ENCODE results near the gene TRIM52.
"Not testable (repeated sequence)": the region's sequence is repeated elsewhere in the genome, so short reads cannot be mapped to it uniquely, and the experiment has no call there.

Gene TRIM52

DNA sequence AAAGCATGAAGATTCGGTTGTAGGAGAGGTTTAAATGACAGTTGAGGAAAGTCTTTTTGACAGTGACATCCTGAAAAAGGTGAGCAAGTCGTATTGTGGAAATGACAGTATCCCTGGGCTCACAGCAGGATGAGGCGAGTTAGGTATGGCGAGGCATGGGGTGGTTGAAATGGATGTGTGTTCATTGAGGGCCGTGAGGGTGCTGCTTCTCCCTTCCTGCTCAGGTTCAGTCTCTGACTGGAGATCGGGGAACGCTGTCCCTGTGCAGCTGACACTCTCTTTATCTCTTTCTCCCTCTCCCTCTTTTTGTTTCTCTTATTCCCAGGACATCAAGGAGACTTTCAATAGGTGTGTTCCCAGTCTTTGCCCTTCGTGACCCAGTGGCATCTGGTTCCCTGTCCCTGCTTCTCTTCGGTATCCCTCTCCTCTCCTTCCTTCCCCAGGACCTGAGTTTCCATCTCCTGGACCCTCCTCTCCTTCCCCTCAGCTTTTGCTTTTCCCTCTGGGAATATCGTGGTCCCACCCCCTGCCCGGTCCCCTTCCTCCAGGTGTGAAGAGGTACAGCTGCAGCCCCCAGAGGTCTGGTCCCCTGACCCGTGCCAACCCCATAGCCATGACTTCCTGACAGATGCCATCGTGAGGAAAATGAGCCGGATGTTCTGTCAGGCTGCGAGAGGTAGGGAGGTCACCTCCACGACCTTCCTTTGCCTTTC is 27.7 kb downstream of the TRIM52 start:
- DNase-seq (ENCODE audit: low spot score): no peak

DNA sequence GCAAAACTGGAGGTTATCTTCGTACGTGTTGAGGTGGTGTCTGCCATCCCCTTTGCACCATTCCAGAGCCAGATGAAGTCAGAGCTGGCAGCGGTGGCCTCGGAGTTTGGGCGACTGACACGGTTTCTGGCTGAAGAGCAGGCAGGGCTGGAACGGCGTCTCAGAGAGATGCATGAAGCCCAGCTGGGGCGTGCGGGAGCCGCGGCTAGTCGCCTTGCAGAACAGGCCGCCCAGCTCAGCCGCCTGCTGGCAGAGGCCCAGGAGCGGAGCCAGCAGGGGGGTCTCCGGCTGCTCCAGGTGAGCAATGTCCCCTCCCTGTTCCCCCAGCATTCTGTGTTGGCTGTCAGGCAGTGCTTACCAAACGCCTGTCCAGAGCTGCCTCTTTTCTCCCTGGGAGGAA is 28.4 kb downstream of the TRIM52 start:
- no peak for DNase-seq (ENCODE audit: low spot score)

DNA sequence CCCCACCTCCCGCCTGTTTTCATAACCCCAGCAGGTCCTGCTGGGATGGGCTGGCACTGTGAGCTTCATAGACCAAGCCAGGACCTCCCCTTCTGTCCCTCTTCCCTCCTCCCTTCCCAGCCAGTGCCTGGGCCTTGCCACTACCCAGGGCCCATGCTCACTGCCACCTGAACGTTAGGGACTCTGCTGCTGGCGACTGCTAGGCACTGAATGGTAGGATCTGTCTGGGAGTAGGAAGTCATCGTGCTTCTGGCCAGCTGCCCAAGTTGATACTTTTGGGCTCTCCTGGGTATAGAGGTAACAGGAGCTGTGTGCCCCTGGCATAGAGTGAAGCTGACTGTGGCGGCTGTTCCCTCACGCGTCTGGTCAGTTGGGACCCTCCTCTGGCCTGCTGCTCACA is 29.5 kb downstream of the TRIM52 start:
- no peak for DNase-seq (ENCODE audit: low spot score)

DNA sequence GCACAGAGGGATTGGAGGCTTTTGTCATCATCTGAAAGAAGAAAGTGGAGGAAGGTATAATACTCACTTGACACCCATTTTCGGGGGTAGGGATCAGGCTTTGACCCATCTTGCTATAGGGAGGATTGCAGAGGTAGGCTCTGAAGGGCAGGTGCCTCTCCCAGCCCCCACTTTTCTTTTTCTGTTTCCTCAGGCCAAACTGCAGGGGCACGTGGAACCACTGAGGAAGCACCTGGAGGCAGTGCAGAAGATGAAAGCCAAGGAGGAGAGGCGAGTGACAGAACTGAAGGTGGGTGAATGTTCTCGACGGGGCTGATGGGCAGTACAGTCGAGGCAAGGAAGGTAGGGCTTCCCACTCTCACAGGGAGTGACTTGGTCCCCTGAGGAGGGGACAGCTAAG is 30.4 kb downstream of the TRIM52 start:
- no peak for DNase-seq (ENCODE audit: low spot score)

DNA sequence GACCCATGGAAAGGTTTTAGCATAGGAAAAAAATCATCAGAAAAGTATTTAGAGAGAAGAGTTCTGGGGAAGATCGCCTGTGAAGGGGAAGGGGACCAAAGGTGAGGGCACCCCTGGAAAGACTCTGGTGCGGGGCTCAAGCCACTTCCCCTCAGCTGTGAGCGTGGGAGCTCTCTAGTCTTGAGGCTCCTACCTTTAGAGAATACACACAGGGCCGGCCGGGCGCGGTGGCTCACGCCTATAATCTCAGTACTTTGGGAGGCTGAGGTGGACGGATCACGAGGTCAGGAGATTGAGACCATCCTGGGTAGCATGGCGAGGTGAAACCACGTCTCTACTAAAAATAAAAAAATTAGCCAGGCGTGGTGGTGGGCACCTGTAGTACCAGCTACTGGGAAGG is 30.9 kb downstream of the TRIM52 start:
- DNase-seq (ENCODE audit: low spot score): no peak

DNA sequence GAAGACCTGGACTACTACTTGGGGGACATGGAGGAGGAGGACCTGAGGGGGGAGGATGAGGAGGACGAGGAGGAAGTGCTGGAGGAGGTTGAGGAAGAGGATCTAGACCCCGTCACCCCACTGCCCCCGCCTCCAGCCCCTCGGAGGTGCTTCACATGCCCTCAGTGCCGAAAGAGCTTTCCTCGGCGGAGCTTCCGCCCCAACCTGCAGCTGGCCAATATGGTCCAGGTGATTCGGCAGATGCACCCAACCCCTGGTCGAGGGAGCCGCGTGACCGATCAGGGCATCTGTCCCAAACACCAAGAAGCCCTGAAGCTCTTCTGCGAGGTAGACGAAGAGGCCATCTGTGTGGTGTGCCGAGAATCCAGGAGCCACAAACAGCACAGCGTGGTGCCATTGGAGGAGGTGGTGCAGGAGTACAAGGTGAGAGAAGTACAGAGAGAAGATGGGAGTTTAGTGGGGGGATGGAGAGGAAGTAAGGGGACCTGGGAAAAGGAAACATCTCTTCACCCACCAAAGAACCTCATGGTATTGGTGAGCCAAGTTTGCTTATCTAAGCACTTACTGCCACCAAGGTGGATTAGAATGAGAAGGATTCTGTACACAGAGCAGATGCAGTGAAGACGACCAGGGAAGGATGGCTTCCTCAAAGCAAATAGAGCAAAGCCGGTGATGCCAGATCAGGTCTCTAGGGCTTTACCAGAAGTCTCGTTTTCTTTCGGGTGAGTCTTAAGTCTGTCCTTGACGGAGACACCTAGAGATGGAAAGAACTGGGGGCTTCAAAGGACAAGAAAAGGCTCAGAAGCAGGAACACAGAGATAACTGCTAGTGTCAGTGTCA is 36.3 kb downstream of the TRIM52 start:
- no peak for DNase-seq (ENCODE audit: low spot score)

DNA sequence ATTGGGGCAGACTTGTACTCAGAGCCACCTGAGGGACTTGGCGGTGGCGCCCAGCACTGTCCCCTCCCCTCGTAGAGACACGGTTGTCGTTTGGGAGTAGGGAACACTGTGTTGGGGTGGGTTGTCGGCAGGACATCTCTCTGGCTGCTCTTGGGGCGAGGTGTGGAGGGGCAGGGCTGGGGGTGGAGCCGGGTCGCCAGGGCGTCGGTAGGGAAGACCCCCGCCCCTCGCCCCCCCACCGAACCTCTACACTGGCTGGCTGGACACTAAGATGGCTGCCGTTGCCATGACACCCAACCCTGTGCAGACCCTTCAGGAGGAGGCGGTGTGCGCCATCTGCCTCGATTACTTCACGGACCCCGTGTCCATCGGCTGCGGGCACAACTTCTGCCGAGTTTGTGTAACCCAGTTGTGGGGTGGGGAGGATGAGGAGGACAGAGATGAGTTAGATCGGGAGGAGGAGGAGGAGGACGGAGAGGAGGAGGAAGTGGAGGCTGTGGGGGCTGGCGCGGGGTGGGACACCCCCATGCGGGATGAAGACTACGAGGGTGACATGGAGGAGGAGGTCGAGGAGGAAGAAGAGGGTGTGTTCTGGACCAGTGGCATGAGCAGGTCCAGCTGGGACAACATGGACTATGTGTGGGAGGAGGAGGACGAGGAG is 37.1 kb downstream of the TRIM52 start:
- no peak for DNase-seq (ENCODE audit: low spot score)

DNA sequence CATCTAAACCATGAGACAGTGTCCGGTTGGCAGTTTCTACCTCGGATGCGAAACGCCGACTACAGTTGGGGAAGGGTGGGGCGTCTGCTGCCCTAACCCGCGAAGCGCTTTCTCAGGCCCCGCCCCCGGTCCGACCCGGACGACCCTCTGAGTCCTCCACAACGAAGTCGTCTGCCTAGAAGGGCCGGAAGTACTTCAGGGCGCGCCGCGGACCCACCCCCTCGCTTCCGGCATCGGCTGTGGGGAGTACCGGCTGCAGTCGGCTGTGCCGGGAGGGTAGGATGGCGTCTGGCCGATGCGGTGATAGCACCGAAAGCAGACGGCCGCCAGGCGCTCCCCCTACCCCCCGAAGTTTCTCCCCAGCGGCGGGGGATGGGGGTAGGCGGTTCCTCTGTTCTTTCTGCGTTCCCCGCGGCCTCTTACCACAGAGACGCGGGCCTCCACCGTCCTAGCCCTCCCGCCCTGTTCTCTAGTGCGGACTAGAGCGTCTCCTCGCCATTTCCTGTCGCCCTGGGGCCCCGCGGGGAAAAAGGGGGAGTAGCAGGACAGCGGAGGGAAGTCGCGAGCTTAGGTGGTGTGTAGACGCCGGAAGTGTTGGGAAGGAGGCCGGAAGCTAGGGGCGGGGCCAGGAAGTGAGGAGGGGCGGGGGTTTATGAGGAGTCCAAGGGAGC is 37.8 kb downstream of the TRIM52 start, which contains the start of gene TRIM41:
TRIM41 (plus strand) TSS at position 224 of the 671 bp plus-strand sequence. CDS start 719 bp downstream, outside the sequence.
- DNase-seq (ENCODE audit: low spot score): peak; percentile 88

DNA sequence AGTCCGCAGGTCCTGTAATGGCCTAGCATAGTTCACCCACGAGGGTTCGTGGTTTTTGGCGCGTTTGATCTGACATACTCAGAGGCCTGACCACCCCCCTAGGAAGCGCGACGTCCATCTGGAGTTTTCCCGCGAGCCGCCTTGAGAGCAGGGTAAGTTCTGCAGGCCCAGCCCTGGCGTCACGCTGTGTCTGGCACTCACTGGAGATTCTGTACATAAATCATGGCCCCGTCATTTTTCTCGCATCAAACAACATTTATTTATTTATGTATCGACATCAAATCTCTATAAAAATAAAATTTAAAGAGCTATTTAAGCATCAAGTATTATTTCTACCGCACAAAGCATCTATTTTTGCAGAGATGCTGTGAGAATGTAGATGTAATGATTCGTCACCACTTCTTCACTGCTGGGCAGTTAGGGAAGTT is 38.3 kb downstream of the TRIM52 start:
- no peak for DNase-seq (ENCODE audit: low spot score)

DNA sequence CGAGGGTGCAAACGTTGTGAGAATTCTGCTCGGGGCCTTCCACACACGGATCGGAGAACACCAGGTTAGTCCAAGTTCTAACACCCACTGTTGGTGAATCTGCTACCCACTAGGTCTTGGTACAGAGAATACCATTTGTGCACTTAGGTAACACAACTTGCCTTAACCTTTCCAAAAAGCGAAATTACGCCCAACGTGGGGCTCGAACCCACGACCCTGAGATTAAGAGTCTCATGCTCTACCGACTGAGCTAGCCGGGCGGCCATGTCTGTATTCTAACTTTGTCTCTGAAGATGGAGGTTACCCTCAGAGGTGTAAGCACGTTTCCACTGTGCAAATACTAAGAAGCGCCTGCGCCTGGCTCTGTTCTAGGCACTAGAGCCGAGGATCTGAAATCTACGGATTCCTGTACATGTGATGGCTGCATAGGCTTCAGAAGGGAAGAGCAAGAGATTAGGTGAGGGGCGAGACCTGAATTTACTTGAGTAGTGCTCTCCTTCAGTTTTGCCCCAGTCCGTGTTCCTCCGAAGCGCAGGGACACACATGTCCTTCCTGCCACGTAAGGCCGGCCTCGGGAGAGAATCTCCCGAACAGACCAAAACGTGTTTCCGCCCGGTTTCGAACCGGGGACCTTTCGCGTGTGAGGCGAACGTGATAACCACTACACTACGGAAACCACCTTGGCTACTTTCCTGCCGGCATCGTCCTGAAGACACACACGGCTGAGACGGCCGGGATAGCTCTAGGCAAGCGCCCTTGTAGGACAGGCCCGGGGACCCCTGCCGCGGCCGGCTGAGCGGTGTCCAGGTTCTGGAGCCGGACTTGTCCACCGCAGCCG is 38.9 kb downstream of the TRIM52 start:
- peak; percentile 79 for DNase-seq (ENCODE audit: low spot score)

DNA sequence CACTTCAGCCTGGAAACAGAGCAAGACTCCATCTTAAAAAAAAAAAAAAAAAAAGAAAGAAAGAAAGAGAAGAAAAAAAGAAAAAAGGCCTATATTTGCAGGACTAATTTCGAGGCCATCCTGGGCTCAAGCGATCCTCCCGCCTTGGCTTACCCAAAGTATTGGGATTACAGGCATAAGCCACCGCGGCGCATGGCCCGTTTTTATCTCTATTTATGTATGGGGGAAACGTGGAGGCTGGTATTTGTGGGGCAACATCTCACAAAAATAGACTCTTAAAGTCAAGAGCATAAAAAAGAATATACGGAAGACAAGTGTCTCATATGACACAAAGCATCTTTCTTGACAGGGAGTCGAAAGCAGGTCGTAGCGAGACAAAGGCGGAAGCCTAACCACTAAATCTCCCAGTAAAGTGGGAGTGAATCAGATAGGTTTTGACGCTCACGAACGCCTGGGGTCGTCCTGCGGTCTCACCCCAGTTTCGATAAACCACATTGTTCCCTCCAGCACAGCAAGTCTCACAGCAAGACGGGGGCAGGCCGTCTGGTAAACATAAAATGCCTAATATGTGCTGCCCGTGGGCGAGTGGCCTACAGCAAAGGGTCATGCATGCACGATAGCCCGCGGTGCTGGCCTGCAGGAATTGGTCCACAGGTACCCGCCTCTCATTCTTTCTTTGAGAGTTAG is 39.7 kb downstream of the TRIM52 start:
- no peak for DNase-seq (ENCODE audit: low spot score)

DNA sequence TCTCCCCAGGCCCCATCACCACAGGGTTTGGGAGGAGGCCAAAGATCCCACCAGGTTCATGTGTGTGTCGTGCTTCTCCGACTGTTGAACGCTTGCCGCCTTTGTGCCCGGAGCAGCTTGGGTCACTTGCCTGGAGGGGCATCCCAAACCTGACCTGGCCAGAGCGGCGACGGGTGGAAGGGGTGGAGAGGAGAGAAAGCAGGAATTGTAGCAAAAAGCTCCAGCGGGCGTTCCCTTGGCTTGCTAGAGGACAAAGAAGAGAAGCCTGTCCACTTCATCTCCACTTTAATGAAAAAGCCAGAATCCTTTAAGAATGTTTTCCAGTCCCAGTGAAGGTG is 40.8 kb downstream of the TRIM52 start:
- DNase-seq (ENCODE audit: low spot score): no peak

DNA sequence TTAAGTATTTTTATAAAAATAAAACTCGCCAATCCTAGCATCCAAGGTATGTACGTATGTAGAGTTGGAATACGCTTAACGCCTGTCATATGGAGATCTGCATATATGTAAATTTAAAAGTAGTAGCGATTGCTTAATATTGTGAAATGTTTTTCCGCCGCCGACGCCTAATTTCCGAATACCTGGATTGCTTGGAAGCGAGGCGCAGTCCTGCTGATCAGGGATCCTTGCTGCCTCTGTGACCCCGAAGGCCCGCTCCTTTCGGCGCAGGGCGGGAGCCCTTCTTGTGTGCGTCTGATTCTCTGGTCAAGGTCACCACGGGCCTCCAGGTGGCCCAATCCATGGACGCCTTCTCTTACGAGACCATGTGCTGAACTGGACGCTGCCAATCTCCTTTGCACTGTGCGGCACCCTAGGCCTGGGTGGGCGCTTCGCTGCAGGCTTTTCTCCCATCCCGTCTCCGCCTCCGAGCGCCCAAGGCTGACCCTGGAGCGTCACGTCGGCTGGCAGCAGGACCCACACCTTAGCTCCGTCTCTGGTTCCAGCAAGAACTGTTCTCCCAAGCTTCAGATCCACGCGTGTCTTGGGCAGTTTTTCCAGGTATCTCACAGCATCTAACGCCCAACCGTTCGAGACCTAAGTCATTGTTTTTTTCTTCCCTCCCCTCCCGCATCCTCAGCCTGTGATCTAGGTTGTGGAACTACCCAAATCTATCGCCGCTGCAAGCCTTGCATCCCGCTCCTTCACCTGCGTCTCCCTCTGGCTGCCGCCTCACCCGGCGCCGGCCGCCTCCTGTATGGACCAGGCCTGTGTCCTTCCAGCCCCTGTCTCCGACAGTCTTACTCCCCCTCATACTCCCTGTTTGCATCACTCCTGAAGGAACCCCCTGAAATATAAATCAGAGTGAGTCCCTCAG is 41.4 kb downstream of the TRIM52 start:
- DNase-seq (ENCODE audit: low spot score): no peak

DNA sequence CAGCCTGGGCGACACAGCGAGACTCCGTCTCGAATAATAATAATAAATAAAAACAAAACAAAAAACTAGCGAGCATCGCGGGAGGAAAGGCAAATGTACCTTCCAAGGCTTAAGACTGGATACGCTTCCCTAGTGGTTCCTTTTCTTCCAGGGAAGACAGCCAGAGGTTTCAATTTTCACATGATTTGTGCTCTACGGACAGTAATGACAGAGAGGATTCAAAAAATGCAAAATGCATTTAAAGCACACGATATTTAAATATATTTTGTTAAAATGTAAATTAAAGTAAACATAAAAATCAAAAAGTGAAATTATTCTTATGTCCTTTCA is 42.2 kb downstream of the TRIM52 start:
- no peak for DNase-seq (ENCODE audit: low spot score)

DNA sequence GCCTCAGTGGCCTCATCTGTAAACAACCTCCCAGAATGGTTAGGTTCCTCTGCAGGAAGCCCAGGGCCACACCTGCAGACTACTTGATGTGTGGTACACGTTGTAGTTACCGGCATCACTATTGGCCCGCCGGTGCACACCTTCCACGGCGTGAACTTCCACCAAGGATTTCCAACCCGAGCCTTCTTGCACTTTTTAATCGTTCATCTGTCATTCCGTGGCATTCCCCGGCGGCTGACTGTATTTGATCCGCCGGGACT is 43.2 kb downstream of the TRIM52 start:
- no peak for DNase-seq (ENCODE audit: low spot score)

DNA sequence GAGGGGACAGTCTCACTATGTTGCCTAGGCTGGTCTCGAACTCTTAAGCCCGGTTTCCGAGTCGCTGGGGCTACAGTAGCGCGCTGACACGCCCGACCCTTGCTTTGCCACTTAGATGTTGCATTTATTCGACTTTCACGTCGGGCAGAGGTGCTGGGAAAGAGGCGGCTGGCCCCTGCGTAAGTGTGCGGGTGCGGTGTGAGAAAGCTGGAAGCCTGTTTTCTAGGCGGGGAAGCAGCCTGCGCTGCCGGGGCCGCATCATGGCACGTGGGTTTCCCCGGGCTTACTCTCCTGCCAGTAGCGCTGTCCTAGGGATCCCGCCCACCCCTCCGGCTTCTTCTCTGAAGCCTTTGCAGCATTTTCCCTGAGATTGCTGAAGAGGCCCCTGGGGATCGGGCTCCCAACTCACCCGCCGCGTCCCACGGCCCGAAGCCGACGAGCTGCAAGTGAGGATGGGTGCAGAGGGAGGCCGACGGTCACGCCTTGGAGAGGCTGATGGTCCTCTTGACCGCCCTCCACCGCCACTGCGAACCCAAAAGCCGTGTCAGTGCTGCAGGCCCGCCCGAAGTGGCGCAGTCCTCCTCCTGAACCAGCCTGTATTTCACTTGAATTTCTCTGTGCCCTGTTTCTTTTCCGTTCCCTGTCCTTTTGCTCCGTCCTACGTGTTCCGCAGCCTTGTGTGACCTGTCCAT is 43.7 kb downstream of the TRIM52 start:
- no peak for DNase-seq (ENCODE audit: low spot score)

DNA sequence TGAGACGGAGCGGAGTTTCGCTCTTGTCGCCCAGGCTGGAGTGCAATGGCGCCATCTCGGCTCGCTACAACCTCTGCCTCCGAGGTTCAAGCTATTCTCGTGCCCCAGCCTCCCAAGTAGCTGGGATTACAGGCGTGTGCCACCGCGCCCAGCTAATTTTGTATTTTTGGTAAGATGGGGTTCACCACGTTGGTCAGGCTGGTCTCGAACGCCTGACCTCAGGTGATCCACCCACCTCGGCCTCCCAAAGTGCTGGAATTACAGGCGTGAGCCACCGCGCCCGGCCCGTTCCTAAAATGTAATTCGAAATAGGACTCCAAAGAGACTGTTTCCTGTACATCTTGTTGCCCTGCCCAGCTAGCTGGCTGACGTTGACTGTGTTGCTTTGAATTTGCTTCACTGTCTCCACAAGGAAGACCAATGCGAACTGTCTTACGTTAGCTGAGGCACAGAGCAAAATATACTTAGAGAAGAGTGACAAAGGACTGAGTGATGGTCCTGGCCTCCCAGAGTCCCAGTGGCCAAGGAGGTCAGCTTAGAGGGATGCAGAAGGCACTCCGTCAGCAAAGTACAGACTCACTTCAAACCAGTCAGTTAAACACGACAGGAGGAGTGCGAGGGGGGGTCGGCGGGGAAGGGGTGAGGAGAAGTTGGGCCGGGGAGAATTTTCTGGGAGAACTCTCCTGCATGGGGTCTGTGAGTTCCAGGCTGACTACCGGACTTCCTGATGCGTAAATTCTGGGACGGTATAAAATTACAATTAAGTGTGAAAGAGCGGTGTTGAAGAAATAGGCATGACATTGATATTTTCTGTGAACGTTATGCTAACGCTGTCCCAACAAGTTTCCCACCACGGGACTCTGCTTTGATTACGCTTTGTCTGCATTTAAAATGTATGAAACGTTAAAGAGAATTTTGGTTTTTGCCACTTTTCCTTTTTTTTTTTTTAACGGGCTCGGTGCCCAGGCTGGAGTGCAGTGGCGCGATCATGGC is 44.6 kb downstream of the TRIM52 start:
- no peak for DNase-seq (ENCODE audit: low spot score)

DNA sequence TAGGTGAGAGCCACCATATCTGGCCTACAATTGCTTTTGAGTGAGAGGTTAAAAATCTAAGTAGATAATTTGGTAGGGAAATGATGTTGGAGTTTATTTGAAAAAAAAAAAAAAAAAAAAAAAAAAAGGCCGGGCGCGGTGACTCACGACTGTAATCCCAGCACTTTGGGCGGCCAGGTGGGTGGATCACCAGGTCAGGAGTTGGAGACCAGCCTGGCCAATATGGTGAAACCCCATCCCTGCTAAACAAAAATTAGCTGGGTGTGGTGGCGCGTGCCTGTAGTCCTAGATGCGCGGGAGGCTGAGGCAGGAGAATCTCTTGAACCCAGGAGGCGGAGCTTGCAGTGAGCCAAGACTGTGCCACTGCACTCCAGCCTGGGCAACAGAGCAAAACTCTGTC is 46.7 kb downstream of the TRIM52 start:
- not testable (repeated sequence) for DNase-seq (ENCODE audit: low spot score)
